SK-N-SH (cell line): ENCODE data around the gene CFAP44.

Experiments used
- CHD2 ChIP-seq: fragments of 150-350 bp; IDR thresholded peaks from 2 replicates; pipeline ENCODE4 v1.6.1; 2018; ENCODE audit warnings: low read length; ENCODE audit not compliant: partially characterized antibody
- EP300 ChIP-seq, 2 experiments: IDR thresholded peaks; 2 replicates each; pipeline versions ENCODE4 v1.4.0 to v1.6.1; 2012; ENCODE audit warnings: borderline replicate concordance in 1 of 2, low read depth in 1 of 2, low read length in 1 of 2
- GABPA ChIP-seq: IDR thresholded peaks from 2 replicates; pipeline ENCODE4 v1.4.0; 2012; ENCODE audit warnings: low read depth, mild to moderate bottlenecking
- POLR2AphosphoS5 ChIP-seq: IDR thresholded peaks from 2 replicates; pipeline ENCODE4 v1.6.1; 2012; ENCODE audit warnings: low read depth, low read length
- RAD21 ChIP-seq: IDR thresholded peaks from 2 replicates; pipeline ENCODE4 v1.6.1; 2012; ENCODE audit warnings: mild to moderate bottlenecking, low read length
- SIN3A ChIP-seq: IDR thresholded peaks from 2 replicates; pipeline ENCODE4 v1.6.1; 2012; ENCODE audit warnings: low read depth, mild to moderate bottlenecking, low read length, moderate library complexity, borderline replicate concordance
- SMC3 ChIP-seq: IDR thresholded peaks from 2 replicates; pipeline ENCODE4 v1.6.1; 2012; ENCODE audit warnings: low read depth, low read length, improper control_type of control experiment
- YY1 ChIP-seq: IDR thresholded peaks from 2 replicates; pipeline ENCODE4 v1.4.0; 2012; ENCODE audit warnings: low read depth, mild to moderate bottlenecking
- TF ChIP-seq, protein P1 (sequence below): IDR thresholded peaks from 2 replicates; pipeline ENCODE4 v1.4.0; 2012; ENCODE audit warnings: low read depth
- TF ChIP-seq, protein P2 (sequence below): fragments of 200-600 bp; sonication (generic); IDR thresholded peaks from 2 replicates; pipeline ENCODE4 v1.6.1; 2017; ENCODE audit warnings: antibody characterized with exemption, mild to moderate bottlenecking, moderate library complexity
- TF ChIP-seq, protein P3 (sequence below): IDR thresholded peaks from 2 replicates; pipeline ENCODE4 v1.6.1; 2012; ENCODE audit warnings: mild to moderate bottlenecking, low read depth, low read length, moderate library complexity
- TF ChIP-seq, protein P4 (sequence below): IDR thresholded peaks from 2 replicates; pipeline ENCODE4 v1.4.0; 2012; ENCODE audit warnings: low read depth, borderline replicate concordance
- TF ChIP-seq, protein P5 (sequence below): IDR thresholded peaks from 2 replicates; pipeline ENCODE4; 2012

DNA sequence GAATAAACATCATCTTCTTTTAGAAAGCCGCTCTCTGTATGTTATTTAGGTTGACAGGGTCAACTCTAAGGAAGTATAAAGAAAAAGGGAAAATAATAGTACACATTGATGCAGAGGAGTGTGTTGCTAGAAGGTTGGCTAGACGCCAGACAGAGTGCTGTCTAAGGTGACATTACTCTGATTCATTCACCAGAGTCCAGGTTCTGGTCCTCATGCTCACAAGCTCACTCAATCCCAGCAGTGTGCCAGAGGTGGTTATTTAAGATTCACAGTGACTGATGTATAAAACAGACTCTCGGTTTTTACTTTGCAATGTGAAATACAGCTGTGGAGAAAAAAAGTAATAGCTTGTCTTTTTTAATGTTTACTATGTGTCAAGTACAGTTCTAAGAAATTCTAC lies 1.7 kb downstream of the CFAP44 start:
- TF ChIP-seq, protein P1, sequence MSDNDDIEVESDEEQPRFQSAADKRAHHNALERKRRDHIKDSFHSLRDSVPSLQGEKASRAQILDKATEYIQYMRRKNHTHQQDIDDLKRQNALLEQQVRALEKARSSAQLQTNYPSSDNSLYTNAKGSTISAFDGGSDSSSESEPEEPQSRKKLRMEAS = no peak
- TF ChIP-seq, protein P2, sequence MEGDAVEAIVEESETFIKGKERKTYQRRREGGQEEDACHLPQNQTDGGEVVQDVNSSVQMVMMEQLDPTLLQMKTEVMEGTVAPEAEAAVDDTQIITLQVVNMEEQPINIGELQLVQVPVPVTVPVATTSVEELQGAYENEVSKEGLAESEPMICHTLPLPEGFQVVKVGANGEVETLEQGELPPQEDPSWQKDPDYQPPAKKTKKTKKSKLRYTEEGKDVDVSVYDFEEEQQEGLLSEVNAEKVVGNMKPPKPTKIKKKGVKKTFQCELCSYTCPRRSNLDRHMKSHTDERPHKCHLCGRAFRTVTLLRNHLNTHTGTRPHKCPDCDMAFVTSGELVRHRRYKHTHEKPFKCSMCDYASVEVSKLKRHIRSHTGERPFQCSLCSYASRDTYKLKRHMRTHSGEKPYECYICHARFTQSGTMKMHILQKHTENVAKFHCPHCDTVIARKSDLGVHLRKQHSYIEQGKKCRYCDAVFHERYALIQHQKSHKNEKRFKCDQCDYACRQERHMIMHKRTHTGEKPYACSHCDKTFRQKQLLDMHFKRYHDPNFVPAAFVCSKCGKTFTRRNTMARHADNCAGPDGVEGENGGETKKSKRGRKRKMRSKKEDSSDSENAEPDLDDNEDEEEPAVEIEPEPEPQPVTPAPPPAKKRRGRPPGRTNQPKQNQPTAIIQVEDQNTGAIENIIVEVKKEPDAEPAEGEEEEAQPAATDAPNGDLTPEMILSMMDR = no peak
- TF ChIP-seq, protein P3, sequence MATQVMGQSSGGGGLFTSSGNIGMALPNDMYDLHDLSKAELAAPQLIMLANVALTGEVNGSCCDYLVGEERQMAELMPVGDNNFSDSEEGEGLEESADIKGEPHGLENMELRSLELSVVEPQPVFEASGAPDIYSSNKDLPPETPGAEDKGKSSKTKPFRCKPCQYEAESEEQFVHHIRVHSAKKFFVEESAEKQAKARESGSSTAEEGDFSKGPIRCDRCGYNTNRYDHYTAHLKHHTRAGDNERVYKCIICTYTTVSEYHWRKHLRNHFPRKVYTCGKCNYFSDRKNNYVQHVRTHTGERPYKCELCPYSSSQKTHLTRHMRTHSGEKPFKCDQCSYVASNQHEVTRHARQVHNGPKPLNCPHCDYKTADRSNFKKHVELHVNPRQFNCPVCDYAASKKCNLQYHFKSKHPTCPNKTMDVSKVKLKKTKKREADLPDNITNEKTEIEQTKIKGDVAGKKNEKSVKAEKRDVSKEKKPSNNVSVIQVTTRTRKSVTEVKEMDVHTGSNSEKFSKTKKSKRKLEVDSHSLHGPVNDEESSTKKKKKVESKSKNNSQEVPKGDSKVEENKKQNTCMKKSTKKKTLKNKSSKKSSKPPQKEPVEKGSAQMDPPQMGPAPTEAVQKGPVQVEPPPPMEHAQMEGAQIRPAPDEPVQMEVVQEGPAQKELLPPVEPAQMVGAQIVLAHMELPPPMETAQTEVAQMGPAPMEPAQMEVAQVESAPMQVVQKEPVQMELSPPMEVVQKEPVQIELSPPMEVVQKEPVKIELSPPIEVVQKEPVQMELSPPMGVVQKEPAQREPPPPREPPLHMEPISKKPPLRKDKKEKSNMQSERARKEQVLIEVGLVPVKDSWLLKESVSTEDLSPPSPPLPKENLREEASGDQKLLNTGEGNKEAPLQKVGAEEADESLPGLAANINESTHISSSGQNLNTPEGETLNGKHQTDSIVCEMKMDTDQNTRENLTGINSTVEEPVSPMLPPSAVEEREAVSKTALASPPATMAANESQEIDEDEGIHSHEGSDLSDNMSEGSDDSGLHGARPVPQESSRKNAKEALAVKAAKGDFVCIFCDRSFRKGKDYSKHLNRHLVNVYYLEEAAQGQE = no peak
- TF ChIP-seq CHD2 (no peak), YY1 (no peak), SMC3 (no peak), GABPA (no peak), POLR2AphosphoS5 (no peak), RAD21 (no peak), SIN3A (no peak), EP300 (IDR thresholded peaks at IDR 0.05; ENCODE audit: borderline replicate concordance in 1 of 2, low read depth in 1 of 2, low read length in 1 of 2) (no peak)
- TF ChIP-seq, protein P4, sequence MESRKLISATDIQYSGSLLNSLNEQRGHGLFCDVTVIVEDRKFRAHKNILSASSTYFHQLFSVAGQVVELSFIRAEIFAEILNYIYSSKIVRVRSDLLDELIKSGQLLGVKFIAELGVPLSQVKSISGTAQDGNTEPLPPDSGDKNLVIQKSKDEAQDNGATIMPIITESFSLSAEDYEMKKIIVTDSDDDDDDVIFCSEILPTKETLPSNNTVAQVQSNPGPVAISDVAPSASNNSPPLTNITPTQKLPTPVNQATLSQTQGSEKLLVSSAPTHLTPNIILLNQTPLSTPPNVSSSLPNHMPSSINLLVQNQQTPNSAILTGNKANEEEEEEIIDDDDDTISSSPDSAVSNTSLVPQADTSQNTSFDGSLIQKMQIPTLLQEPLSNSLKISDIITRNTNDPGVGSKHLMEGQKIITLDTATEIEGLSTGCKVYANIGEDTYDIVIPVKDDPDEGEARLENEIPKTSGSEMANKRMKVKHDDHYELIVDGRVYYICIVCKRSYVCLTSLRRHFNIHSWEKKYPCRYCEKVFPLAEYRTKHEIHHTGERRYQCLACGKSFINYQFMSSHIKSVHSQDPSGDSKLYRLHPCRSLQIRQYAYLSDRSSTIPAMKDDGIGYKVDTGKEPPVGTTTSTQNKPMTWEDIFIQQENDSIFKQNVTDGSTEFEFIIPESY = no peak
- TF ChIP-seq, protein P5, sequence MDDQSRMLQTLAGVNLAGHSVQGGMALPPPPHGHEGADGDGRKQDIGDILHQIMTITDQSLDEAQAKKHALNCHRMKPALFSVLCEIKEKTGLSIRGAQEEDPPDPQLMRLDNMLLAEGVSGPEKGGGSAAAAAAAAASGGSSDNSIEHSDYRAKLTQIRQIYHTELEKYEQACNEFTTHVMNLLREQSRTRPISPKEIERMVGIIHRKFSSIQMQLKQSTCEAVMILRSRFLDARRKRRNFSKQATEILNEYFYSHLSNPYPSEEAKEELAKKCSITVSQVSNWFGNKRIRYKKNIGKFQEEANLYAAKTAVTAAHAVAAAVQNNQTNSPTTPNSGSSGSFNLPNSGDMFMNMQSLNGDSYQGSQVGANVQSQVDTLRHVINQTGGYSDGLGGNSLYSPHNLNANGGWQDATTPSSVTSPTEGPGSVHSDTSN = no peak
